K562 treated with DMSO at 1 percent for 4 hours (cell line): ENCODE measurements around the gene PIBF1. TPM values are rescaled to one million over a fixed set of nuclear protein-coding genes. Genes with fewer than 3 reads are reported as not detected.

ENCODE experiments used
- total RNA-seq: library from RNA; unstranded; fragments of 300-600 nt; gene quantifications from 2 replicates; pipeline ENCODE4 v1.2.3, GENCODE V29; 2022; ENCODE audit not compliant: insufficient read depth

The PIBF1 gene, protein sequence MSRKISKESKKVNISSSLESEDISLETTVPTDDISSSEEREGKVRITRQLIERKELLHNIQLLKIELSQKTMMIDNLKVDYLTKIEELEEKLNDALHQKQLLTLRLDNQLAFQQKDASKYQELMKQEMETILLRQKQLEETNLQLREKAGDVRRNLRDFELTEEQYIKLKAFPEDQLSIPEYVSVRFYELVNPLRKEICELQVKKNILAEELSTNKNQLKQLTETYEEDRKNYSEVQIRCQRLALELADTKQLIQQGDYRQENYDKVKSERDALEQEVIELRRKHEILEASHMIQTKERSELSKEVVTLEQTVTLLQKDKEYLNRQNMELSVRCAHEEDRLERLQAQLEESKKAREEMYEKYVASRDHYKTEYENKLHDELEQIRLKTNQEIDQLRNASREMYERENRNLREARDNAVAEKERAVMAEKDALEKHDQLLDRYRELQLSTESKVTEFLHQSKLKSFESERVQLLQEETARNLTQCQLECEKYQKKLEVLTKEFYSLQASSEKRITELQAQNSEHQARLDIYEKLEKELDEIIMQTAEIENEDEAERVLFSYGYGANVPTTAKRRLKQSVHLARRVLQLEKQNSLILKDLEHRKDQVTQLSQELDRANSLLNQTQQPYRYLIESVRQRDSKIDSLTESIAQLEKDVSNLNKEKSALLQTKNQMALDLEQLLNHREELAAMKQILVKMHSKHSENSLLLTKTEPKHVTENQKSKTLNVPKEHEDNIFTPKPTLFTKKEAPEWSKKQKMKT
- 4.7 and 7.1 TPM in 2 replicates for total RNA-seq

DNA sequence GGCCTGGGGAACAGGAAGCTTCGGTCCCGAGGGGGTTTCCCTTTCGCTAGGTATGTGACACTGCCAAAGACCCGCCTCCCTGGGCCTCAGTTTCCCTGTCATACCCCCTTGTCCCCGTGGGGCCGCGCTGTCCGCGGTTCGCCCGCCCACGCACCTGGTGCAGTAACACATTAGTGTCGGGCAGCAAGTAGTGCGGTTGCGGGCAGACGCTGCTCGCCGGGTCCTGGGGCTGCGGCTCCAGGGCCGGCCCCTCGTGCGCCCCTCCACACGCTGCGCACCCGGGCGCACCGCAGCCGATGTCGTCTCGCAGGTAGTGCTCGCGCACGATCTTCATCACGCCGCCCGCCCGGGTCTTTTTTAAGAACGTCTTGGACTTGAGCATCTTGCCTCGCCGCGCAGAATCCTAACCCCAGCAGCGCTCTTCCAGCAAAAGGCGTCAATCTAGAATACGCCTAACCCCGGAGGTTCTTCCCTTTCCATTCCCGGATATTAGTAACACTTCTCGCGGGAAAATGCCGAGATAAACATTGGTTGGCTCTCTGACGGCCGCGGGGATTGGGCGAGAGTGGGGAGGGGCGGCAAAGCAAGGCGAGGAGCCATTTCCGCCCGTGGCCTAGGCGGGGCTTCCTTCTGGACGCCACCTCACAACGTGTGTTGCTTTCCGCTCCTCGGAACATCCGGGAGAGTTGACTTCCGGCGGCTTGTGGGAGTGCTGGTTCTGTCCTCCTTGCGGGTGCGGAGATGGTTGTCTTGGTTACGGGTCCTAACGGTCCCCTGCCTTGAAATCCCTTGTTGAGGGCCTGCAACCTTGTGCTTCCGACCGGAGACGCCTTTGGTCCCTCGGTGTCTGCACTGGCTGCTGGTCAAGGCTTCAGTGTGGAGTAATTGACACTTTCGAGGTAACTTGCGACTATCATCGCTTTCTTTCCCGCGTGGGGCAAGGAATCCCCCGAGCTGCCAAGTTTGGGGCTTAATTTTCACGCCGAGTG is at the start of gene PIBF1, which contains the start of gene DIS3:
Gene PIBF1 (plus strand): TSS at position 683 of the 989 bp plus-strand sequence. CDS start 1,337 bp downstream, outside the sequence.
Gene DIS3 (minus strand): TSS at position 450 of the 989 bp plus-strand sequence. CDS start 68 bp downstream, at position 382.

GRCh38 chr13:73058736-73059459 is 277.0 kb downstream of the PIBF1 start, which contains the start of gene KLF5:
KLF5 (plus strand) TSS chr13:73059005; CDS start chr13:73059328, 323 bp downstream.

Other genes with a start within 250 kb of the PIBF1 start
- gene MZT1, start 54.5 kb upstream of the PIBF1 start, total RNA-seq: 14.0 and 14.9 TPM in 2 replicates
- gene BORA, start 54.2 kb upstream of the PIBF1 start, total RNA-seq: 4.5 and 7.0 TPM in 2 replicates
- 8.9 and 12.5 TPM in 2 replicates for gene DIS3, start 233 bp upstream of the PIBF1 start, total RNA-seq